GM18519 (cell line): Measurements from ENCODE around the gene PEMT.
"Not testable (repeated sequence)": the region's sequence is repeated elsewhere in the genome, so short reads cannot be mapped to it uniquely, and the experiment has no call there.

Experiments
- ATAC-seq: cut with Tn5 transposase; IDR thresholded peaks from one replicate; pipeline ENCODE4 v1.9.1; 2021; ENCODE audit warnings: mild to moderate bottlenecking, moderate library complexity; ENCODE audit not compliant: unreplicated experiment, low FRiP score

Gene PEMT

GRCh38 chr17:17493249-17493985 is 98.1 kb downstream of the PEMT start:
- no peak for ATAC-seq

DNA sequence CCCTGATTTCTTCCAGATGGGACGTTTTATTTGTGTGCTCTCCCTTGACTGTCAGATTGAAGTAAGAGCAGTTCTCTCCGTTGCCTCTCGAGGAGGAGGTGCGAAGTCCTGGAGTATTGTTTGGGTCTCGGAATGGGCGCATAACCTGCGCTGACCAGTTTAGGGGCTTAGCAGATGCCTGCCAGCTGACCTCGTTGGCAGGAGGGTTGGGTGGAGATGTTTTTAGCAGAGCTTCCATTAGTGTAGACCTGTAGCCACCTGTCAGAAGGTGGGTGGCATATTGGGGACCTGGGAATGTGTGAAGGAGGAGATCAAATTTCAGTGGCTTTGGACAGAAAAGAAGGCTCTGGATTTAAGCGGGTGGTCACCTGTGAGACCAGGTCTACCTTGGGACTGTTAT is 98.9 kb downstream of the PEMT start:
- no peak for ATAC-seq

- no peak for ATAC-seq
Observed at GRCh38 chr17:17492085-17492484, 99.4 kb downstream of the PEMT start.

DNA sequence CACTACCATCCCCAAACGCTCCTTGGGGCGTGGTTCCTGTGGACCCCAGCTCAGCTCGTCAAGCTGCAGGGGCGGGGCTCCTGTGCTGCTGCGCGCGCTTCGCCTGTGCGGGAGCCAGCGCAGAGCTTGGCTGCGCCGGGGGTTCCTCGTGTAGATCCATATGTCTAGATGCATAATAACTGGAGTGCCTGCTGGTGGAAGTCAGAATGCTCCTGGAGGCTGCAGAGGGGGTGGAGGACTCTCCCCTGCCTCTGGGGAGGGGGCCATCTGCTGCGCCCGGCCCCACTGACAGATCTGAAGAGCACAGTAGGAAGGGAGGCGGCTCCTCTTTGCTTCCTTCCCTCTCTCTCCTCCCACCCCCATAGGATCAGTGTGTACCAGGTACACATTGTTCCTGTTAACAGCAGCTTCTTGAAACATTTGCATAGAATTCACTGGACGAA is 99.9 kb downstream of the PEMT start:
- ATAC-seq: no peak

DNA sequence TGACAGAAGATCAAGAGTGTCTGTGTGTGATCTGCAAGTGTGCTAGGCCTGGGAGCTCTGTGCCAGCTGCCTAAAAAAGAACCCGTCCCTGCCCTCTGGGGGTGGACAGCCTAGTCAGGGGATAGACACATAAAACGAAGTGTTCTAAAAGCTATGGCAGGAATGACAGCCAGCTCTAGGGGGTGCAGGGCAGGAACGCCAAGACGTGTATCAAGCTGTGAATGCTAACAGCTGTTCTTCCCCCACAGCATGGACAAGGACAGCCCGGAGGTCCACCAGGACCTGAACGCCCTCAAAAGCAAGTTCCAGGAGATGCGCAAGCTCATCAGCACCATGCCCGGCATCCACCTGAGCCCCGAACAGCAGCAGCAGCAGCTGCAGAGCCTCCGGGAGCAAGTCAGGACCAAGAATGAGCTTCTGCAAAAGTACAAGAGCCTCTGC is 100.5 kb downstream of the PEMT start:
- no peak for ATAC-seq

GRCh38 chr17:17487998-17488397 is 103.5 kb downstream of the PEMT start:
- no peak for ATAC-seq

GRCh38 chr17:17486416-17486815 is 105.1 kb downstream of the PEMT start:
- ATAC-seq: not testable (repeated sequence)

- ATAC-seq: no peak
Observed at GRCh38 chr17:17485420-17485819, 106.1 kb downstream of the PEMT start.

GRCh38 chr17:17484451-17484899 is 107.0 kb downstream of the PEMT start:
- no peak for ATAC-seq

GRCh38 chr17:17481860-17482259 is 109.6 kb downstream of the PEMT start:
- no peak for ATAC-seq

- no peak for ATAC-seq
Observed at GRCh38 chr17:17480593-17481148, 110.8 kb downstream of the PEMT start.

- ATAC-seq: no peak
Observed at GRCh38 chr17:17479209-17479608, 112.3 kb downstream of the PEMT start.

DNA sequence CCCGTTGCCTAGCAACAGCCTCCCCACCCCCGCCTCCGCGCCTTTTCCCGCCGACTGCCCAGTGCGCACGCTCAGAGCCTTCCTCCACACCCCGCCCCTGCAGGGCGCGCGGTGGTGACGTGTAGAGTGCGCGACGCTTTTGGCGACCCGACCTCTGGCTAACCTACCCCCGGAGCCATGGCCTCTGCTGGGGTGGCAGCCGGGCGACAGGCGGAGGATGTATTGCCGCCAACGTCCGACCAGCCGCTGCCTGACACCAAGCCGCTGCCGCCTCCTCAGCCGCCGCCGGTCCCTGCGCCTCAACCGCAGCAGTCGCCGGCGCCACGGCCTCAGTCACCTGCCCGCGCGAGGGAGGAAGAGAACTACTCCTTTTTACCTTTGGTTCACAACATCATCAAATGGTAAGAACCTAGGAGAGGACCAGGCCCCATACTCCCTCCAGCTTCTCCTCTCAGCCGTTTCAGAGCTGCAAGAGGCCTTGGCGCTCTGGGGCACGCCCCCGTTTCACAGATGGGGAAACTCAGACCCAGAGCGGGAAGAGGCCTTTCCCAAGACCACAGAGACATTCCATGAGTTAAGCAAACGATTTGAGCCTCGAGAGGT is 114.5 kb downstream of the PEMT start, which contains the start of gene MED9:
Gene MED9 (plus strand): TSS at position 136 of the 603 bp plus-strand sequence. CDS start 42 bp downstream, at position 178.
- peak; percentile 62 for ATAC-seq

- ATAC-seq: no peak
Observed at GRCh38 chr17:17474341-17474740, 117.2 kb downstream of the PEMT start.

- no peak for ATAC-seq
Observed at GRCh38 chr17:17472333-17472920, 119.1 kb downstream of the PEMT start.

GRCh38 chr17:17469996-17470395 is 121.5 kb downstream of the PEMT start:
- no peak for ATAC-seq

GRCh38 chr17:17469358-17469757 is 122.2 kb downstream of the PEMT start:
- no peak for ATAC-seq

GRCh38 chr17:17468217-17469010 is 123.1 kb downstream of the PEMT start:
- ATAC-seq: no peak

DNA sequence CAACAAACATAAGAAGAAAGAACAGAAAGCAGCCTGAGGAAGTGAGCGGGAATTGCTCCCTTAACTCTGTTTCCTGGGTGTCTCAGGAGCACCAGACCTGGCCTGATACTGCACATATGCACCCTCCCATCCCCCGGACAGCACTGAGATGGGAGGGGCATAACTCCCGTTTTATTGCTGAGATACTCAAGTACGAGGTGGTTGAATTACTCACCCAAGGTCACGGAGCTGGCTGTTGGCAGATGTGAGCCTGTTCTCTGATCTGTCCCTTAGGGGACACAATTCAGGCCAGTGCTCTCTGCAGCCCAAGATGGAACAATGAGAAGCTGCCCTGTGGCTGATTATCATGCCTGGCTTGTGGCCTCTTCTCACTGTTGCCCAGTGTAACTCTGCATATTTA is 123.8 kb downstream of the PEMT start:
- no peak for ATAC-seq

- no peak for ATAC-seq
Observed at GRCh38 chr17:17467016-17467415, 124.5 kb downstream of the PEMT start.
